Omental fat pad (tissue), 4 donors: ENCODE measurements around the gene KCNK18. TPM values are rescaled to one million over a fixed set of nuclear protein-coding genes. Genes with fewer than 3 reads are reported as not detected.

ENCODE experiments used
- ATAC-seq: fragments of 150-250 bp; one replicate; pipeline ENCODE4 v1.9.1; 2016; ENCODE audit warnings: mild to moderate bottlenecking, moderate library complexity; ENCODE audit not compliant: low FRiP score
- DNase-seq: peaks from one replicate; pipeline ENCODE4 v3.0.0-alpha.2; 2019; ENCODE audit warnings: low spot score
- total RNA-seq, 4 donors: library from RNA; depleted of rRNA; stranded (reverse); fragments of >200 nt; gene quantifications; one replicate each; pipeline ENCODE4 v1.1.0, GENCODE V29; 2016
- TF ChIP-seq, protein P1 (sequence below), 3 donors: fragments of 450-650 bp; IDR thresholded peaks; one replicate each; pipeline ENCODE4 v1.5.1; 2016 to 2017; ENCODE audit warnings: antibody characterized with exemption in 3 of 3, mild to moderate bottlenecking in 3 of 3, moderate library complexity in 2 of 3

The KCNK18 gene
- total RNA-seq, 4 donors from 2014 or later, result not detected

DNA sequence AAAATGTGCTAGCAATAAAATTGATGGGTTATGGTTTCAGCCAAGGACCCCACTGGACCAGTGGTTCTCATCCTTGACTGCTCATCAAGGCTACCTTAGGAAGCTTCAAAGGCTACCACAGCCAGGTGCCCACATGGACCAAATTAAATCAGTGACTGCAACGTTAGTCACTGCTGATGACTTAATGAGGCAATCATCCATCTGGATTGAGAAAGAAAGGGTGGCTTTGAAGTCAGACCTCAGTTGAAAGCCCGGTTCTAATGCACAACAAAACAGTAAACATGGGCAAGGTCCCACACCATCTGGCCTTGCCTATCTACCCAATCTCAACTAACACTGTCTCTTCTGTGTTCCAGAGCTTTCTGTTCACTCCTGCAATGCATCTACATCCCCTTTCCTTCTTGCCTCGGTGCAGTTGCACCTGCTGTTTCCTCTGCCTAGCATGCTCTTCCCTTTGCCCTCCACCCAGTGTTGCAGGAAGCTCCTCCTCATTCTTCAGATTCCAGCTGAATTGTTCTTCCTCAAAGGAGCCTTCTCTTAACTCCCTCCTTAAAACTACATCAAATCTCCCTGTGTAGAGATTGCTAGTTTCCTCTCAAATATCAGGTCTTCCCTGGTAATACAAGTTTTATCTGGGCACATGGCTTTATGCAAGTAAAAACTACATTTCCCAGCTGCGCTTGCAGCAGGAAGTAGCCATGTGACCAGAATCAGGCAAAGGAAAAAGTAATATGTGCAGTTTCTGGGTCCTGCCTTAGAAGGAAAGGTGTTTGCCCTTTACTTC lies 10.3 kb upstream of the KCNK18 start:
- no peak for DNase-seq

DNA sequence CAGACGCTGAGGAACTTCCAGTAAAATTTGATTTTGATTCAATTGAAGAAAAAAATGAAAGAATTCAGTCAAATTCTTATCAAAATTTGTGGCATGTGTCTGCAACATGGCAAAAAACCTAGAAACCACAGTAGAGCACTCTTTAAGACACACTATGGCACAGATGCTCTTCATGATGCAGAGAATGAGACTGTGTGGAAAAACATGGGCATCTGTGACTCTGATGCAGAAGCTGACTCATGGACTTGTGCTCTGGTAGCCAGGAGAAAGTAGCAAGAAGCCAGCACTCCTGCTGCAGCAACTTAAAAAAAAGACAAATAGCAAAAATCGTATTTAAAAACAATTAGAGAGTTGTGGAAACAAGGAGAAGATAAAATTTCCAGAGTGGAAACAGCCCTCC lies 8.9 kb upstream of the KCNK18 start:
- ATAC-seq, result no peak
- TF ChIP-seq, protein P1, sequence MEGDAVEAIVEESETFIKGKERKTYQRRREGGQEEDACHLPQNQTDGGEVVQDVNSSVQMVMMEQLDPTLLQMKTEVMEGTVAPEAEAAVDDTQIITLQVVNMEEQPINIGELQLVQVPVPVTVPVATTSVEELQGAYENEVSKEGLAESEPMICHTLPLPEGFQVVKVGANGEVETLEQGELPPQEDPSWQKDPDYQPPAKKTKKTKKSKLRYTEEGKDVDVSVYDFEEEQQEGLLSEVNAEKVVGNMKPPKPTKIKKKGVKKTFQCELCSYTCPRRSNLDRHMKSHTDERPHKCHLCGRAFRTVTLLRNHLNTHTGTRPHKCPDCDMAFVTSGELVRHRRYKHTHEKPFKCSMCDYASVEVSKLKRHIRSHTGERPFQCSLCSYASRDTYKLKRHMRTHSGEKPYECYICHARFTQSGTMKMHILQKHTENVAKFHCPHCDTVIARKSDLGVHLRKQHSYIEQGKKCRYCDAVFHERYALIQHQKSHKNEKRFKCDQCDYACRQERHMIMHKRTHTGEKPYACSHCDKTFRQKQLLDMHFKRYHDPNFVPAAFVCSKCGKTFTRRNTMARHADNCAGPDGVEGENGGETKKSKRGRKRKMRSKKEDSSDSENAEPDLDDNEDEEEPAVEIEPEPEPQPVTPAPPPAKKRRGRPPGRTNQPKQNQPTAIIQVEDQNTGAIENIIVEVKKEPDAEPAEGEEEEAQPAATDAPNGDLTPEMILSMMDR (IDR thresholded peaks at IDR 0.05), result no peak
- DNase-seq, result no peak

More for the DNA sequence above, 10.3 kb upstream of the KCNK18 start:
- TF ChIP-seq, protein P1 (IDR thresholded peaks at IDR 0.05), result no peak
- ATAC-seq, result no peak

DNA sequence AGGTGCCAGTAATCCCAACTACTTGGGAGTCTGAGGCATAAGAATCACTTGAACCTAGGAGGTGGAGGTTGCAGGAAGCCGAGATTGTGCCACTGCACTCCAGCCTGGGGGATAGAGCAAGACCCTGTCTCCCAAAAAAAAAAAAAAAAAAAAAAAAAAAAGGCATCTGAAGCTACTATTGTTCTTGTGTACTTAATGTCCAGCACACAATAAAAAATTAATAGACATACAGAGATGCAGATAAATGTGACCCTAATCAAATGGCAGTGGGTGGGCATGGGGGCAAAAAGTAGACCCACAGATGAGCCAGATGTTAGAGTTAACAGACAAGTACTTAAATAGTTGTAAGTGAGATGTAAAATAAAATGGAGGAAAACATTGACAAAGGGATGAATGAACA lies 7.7 kb upstream of the KCNK18 start:
- ATAC-seq, result no peak
- TF ChIP-seq, protein P1 (IDR thresholded peaks at IDR 0.05), result no peak
- no peak for DNase-seq

DNA sequence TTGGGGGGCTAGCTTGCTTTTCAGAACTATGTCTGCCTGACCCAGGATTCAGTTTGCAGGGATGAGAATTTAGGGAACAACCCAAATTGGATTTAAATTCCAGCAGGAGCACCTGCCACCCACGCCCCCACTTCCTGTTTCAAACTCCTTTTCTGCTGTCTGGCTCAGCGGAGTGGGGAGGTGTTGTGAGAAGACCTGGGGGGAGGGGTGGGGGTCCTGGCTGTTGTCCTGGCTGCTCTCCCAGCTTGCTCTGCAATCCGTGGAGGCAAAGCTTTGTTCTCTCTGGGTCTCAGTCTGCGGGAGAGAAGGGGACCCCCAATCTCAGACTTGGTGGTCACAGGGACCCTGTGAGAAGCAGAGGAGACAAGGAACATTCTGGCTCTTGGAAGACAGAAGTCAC lies 799 bp downstream of the KCNK18 start:
- TF ChIP-seq, protein P1 (IDR thresholded peaks at IDR 0.05), result no peak
- DNase-seq (no peak), ATAC-seq (no peak)

DNA sequence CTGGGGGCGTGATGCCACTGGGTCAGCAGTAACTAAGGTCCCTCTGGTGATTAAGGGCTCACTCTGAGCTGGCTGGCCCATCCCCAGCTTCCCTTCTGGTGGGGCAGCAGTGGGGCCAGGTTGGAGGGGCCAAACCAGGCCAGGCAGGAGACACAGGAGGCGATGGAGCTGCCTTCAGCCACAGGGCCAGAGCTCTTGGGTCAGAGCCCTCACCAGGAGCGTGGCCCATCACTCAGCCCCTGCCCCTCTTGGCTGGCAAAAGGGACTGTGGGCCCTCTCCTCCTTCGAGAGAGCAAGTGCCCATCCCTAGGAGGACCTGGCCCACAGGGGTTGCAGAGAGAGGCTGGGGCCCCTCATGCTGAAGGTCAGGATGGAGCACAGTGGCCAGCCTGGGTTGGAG lies 4.5 kb downstream of the KCNK18 start:
- ATAC-seq (no peak), DNase-seq (no peak)
- TF ChIP-seq, protein P1 (IDR thresholded peaks at IDR 0.05), result no peak

DNA sequence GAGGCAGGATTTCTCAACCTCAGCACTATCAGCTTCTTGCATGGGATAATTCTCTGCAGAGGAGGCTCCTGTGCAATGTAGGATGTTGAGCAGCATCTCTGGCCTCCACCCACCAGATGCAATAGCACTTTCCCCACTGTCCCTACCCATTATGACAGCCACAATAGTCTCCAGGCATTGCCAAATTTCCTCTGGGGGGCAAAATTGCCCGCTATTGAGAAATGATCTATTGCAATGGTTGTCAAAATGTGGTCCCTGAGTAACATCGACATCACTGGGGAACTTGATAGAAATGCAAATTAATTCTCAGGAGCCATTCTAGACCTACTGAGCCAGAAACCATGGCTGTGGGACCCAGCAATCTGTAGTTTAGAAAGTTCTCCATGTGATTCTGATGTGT lies 7.0 kb downstream of the KCNK18 start:
- DNase-seq (no peak), ATAC-seq (no peak)
- TF ChIP-seq, protein P1 (IDR thresholded peaks at IDR 0.05), result no peak

DNA sequence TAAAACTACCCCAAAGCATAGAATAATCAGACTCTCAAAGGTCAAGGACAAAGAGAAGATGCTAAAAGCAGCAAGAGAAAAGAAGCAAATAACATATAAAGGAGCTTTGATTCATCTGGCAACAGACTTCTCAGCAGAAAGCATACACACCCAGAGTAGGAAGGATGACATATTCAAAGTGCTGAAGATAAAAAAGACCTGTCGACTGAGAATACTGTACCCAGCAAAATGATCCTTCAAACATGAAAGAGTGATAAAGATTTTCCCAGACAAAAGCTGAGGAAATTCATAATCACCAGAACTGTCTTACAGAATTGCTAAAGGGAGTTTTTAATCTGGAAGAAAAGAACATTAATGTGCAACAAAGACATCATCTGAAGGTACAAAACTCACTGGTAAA lies 14.9 kb downstream of the KCNK18 start:
- TF ChIP-seq, protein P1 (IDR thresholded peaks at IDR 0.05), result no peak
- DNase-seq, result no peak
- no peak for ATAC-seq
